GM21529 (cell line): ENCODE measurements around the gene GNAQ.
A peak's percentile ranks its signal among the peaks of the same experiment; 100 is the strongest.

Experiments used
- ATAC-seq: cut with Tn5 transposase; IDR thresholded peaks from one replicate; pipeline ENCODE4 v1.9.1; 2021; ENCODE audit not compliant: unreplicated experiment

The GNAQ gene

DNA sequence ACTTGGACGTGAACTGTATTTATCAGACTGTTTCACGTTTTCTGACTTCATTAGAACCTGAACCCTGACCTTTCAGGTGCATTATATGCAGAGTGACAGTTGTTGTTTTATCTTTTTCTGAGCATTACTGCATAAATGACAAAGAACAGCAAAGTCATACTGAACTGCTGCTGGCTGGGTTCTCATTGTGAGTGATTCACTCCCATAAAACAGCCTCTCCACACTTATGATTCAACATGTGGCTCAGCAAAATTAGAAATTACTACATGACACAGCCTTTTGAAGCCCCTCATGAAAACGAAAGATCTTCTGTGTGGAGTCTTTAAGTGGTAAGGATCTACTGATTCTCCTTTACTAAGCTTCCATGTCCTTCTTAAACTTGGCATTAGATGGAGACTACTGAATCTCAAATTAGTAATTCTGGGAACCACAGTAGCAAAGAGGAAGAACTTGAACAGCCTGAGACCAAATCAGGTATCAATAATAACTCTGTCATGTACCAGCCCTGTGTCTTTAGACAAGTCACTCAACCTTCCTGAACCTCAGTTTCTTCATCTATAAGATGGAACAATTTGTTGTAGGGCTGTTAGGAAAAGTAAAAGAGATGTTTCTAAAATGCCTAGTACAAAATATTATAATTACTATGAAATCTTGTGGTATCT is 211.2 kb downstream of the GNAQ start:
- no peak for ATAC-seq

DNA sequence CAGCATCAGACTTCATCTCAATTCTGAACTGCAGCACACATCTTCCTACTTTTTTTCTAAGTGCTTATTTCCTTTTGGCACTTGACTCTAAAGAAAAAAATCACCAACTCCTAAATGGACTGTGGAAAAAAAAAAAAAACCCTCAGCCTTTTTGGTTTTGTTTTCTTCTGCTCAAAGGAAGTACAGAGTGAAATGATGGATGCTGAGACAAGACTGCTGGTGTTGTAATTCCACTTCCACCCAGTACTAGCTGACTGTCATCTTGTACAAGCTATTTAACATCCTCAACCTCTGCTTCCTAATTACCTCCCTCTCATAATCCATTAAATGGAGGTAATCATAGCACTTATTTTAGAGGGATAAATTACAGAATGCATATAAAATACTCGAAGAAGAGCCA is 212.0 kb downstream of the GNAQ start:
- no peak for ATAC-seq

DNA sequence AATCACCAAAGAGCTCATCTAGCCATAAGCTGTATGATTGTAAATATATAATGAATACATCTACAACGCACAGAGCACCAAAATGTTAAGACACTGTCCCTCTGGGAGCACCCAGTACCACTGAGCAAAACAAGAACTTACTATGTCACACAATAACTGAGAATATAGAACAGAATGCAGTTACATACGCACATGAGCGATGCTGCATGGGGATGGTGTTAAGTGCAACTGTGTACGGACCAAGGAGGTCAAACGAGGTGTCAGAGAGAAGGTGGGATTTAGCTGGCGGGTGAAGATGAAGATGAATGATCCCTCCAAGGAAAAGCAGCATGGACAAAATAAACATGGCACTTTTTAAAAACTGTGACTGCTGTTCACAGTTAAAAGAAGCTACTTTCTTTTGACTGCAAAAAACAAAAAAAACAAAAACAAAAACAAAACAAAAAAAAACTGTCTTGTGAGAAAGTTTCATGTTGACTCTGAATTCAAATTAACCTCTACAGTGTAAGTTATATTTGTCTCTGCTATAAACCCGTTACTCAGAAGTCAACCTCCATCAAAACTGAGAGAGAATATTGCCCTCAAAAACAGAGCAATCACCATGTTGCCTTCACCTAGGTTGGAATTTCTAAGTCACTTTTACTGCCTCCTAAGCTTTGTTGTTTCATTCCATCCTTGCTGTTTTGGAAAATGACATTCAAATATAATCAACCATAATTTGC is 213.9 kb downstream of the GNAQ start:
- ATAC-seq: peak; percentile 50

DNA sequence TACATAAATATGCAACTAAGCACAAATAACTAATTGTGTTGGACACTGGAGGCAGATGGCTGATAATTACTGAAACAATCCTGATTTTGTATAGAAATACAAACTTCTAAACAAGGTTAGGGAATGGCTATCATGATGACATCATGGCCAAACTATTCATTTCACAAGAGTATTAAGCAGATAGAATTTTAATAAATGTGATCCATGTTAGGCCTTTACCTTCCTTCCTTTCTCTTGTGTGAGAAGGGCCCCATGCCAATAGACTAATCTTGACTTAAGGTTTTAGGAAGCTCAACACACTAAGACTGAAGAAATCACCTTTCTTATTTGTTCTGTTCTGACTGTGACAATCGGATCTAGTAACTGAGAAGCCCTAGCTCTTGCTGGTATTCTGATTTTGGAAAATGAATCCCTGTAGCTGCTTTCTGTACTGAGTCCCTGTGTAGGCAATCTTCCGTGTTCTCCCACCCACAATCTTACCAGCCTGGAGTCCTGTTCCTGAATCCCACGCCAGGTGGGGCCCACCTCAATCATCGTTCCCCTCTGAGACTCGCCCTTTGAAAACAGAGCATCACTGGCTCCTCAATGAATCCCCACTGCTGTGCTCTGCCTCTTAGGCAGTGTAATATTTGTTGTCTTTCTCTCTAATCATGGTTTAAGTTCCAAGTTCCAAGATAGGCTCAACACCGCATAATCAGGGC is 214.8 kb downstream of the GNAQ start:
- ATAC-seq: no peak

DNA sequence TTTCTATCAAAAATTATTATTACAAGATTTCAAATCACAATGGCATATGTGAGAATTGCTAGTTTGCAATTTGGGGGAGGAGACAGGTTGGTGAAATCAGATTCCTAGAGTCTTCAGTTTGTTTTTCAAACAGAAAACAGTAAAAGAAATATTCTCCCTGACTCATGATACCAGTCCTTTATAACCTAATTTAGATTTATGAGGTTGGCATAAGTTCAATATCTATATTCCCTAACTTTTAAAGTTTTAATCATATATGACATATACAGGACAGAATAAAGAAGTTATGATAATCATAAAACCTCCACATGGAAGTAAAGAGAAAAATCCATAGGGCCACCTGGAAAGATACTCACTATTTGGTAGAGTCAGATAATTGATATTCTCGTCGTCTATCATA is 216.4 kb downstream of the GNAQ start:
- ATAC-seq: no peak

DNA sequence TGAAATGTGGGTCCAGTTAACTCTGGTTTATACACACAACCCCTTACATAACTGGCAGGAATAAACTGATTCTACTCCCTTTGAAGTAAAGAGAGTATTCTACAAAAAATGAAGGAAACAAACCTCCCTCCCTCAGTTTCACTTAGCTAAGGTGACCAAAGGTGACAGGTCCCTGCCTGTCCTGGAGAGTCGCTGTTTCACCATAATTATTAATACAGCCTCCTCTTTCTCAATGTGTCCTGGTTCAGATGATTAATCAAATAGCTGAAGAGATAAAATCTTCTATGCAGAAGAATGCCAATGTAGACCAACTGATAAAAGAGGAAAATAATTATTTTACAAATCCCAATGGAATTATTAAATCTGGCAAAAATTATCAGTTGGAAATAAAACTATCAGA is 219.8 kb downstream of the GNAQ start:
- ATAC-seq: no peak

DNA sequence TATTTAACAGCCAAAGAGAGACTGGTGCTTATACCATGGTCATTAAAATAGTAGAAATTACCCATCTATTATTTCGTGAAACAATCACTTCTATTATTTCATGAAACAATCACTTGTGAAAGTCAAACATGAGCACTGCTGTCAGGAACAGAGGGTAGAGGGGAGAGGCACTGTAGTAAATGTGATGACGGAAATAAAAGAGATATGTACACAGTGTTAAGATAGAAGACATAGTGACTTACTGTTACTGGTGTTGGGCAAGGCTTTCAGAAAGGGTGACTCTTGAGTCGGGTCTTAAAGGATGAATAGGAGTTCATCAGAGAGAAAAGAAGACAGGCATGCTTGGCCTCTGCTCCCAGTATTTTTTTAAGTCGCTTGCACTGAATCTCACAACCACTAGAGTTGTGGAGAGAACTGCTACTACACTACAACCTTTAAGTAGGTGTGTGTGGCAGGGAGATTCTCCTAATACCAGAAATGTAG is 220.9 kb downstream of the GNAQ start:
- no peak for ATAC-seq

DNA sequence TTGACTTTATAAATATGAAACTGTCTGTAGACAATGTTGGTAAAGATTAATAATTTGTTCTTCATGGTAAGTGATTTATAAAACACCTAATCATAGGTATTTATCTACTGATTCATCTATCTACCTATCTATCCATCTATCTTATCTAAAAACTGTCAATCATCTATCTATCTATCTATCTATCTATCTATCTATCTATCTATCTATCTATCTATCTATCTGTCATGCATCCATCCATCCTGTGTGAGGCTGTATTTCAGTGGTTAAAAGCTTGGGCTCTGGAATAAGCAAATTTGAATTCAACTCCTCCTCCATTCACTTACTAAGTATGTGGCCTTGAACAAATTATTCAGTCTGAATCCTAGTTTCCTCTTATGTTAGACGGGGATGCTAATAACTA is 221.6 kb downstream of the GNAQ start:
- ATAC-seq: no peak

DNA sequence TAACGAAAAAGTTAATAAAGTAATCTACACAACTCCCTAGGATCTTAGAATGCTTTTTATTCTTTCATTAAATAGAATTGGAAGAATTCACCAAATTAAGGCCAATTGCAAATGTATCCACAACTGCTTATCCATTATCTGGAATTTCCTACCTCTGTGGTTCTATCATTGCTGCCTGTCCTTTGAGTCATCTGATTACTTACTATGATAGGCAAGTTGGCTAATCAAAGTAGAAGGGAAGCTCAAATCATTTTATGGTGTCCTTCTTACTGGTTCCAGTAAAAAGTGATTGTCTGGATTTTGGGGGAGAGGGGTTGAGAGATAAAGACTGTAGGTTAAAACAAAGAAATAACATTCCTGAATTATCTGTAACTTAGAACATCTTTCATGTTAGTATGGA is 222.1 kb downstream of the GNAQ start:
- no peak for ATAC-seq

DNA sequence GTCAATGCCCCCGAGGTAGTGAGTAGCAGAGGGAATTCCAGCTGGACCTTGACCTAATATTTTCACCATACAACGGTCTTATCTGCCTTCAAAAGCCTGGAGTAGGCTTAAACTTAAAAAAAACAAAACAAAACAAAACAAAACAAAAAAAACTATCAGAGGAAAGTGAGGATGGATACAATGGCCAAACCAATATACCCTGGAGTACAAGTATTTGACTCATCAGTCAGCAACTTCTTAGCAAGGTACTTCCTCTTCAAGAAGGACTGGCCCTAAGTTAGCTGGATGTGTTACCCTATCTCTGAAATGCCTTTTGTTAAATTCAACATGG is 222.9 kb downstream of the GNAQ start:
- ATAC-seq: no peak

DNA sequence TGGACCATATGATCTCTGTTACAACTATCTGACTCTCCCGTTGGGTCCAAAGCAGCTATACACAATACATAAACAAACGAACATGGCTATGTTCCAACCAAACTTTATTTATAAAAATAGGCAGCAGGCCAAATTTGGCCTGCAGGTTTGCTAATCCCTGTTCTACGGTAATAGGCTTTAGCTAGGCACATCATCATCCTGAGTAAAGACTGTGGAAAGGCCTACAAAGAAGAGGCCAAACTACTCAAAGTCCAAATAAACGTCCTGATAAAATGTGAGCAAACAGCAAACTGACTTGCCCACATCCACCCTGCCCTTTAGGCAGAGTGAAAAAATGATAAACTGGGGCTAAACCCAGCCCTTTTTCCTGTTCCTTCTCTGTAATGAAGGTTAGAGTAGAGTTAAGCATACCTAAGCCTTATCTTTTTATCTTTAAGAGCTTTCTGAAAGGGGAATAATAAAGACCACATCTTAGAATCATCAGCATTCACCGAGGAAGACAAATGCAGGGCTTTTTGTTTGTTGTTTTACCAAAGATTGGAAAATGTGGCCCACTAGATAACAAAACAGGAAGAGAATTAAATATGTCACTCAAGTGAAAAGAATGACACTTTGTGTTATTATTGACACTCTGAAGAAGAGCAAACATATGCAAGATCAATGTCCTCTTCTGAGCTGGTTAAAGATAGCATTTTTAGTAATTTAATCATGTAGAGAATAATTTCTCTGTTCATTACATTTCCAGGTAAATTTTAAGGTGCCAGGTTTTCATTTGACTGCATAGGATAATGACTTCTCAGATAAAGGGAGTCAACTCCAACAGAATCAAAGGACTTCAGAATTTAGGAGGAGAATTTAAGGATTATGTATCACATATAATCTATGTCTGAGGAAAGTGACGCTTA is 223.5 kb downstream of the GNAQ start:
- ATAC-seq: no peak

DNA sequence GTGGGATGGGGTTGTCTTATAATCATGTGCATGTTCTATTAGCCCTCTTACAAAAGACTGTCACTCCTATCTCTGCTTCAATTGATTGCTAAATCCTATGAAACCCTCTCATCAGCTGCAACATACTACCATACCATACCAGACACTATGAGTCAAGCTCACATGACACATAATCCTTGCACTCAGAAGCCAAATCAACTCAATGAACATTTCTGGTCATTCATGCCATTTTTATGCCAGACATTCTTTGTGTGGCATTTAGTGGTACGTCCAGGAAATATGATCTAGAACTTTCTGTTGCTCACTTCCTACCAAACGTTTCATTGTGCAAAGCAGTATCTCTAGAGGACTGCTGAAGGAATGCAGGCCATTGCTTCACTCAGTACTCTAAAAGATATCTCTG is 224.3 kb downstream of the GNAQ start:
- ATAC-seq: no peak

DNA sequence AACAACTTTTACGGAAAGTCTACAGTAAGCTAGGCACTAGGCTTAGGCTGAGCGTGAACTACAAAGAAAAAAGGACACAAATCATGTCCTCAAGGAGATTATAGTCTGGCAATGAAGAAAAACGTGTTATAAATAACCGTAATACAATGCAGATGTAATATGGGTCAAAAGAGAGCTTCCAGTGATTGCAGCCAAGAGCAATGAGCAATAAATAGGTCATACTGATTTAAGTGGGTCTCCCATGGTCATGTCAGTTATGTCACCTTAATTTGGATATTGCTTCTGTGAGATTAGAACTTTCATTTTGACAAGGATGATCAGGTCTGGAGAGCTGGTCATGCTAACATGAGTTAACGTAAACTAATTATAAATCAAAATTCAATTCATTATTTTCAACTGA is 224.9 kb downstream of the GNAQ start:
- no peak for ATAC-seq

DNA sequence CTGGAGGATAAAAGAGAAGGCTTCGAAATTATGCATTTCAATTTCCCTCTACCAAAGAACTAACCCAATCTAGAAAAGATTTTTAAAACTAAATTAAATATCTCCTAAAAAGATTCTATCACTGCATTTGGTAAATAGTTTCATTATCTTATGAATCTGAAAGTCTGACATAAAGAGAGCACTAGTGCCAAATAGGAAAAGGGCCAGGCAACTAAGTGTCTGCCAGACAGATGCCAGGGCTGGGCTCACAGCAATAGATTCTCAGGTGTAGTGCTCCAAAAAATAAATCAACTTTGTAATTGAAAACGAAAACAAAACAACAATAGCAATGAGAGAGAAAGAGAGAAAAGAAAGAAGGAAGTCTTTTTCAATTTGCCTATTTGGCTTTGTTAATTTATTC is 225.8 kb downstream of the GNAQ start:
- ATAC-seq: no peak

DNA sequence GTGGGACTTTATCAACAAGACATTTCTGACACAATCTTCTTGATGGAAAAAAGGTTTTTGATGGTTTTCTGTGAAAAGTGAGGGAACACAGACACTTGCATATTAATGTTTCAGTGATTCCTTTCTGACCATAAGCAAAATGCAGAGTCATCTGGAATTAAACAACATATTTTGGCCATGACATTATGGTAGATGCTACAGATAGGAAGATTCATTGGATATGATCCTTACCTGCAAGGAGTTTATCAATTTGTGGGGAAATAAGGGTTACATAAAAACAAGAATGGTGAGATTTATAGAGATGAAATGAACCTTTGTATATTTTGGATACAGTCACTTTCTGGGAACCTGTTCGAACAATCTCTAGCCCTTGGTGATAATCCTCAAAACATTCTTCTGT is 228.2 kb downstream of the GNAQ start:
- no peak for ATAC-seq

DNA sequence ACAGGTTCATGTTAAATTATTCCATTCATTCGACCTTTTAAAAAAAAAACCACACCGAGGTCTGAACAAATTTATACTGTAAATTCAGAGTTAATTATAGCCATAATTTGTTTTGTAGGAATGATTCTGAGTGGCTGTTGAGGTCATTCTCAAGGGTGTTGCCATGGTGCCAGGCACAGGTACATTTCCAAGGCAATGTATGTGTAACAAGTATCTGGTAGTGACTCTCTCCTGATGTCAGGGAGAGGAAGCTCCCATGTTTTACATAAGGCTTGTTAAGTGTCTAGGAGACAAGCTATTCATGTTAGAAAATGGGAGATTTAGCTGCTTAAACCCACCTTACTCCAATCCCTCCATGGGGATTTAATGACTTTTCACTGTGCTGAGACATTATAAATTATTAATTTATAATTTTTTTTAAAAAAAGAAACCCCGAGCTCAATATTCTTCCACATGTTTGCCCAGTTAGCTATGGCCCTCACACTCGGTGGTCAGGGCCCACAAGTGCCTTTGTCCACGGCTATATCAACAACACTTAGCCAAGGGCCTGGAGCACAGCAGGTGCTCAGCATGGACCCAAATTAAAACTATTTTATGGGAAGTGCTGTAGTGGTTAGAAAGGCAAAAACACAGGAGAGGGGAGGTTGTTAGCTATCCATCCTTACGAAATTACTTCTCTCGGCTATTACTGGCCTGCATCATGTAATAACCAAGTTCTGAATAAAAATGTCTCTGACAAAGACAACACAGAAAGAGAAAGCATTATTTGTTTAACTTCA is 228.9 kb downstream of the GNAQ start:
- no peak for ATAC-seq

DNA sequence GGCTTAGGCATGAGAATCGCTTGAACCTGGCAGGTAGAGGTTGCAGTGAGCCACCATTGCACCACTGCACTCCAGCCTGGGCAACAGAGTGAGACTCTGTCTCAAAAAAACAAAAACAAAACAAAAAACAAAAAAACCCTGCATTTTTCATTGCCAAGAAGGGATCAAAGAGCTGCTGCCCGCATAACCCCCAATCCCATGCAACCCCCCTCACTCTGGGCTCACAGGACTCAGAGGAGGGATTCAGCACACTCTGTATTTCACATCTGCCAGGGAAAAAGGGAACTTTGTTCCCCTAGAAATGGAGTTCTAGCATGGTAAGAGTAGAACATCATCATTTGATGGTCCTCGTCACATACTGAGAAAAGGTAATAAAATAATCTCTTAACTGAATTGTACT is 229.5 kb downstream of the GNAQ start:
- ATAC-seq: no peak

DNA sequence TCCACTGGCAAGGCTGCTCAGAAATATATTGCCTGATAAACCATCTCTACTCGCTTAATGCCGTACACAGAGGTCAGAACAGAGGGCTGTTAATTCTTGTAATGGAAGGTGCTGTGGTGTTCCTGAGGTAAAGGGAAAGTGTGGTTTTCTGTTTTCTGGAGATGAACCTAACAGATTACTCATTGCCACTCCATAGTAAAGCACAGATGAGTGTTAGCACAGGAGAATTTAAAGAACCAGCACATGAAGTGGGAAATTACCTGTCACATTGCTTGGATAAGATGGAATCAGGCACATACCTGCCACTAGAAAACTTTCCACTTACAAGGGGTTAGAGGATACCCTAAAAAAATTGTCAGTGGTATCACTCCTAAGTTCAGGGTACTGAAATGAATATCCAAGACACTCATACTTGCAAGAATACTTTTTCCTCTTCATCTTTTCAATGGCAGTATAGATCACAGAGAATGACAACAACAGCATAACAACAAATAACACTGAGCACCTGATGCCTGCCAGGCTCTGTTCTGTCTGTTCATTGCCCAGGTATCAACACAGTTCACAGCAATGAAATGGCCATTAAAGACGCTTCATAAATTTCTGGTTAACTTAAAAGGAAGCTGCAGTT is 230.6 kb downstream of the GNAQ start:
- no peak for ATAC-seq

DNA sequence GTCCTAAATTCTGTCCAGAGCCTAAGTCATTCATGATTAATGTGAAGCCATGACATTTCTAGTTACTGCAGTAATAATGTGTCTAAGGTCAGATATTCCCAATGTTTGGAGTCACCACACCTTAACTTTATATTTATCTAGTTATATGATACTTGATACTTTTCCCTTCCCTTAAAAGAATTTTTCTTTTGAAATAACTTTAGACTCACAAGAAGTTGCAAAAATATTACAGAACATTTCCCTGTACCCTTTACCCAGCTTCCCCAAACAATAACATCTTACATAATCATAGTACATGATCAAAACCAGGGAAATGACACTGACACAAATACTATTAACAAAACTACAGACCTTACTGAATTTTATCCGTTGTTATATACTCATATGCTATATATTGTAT is 233.5 kb downstream of the GNAQ start:
- ATAC-seq: no peak

DNA sequence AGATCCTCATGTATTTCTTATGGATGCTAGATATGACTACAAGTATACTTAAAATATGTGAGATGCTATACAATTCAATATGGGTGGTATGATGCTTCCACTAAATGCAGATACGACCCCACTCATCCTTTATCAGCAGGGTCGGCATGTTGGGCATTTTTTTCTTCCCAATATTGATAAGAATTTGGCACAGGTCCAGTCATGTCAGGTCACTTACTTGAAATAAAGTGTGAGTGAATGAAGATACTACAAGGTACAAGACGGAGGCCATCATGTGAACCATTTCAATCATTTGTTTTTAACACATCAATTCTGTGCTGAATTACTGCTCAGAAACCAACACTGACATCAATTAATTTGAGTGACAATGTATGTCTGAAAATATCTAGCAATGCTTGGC is 236.6 kb downstream of the GNAQ start:
- no peak for ATAC-seq
